DND-41 (cell line): ENCODE measurements around the gene C1orf74.

ENCODE experiments used
- CTCF ChIP-seq: IDR thresholded peaks from 2 replicates; pipeline ENCODE4 v1.5.1; 2012; ENCODE audit warnings: borderline replicate concordance, low read length, moderate library complexity, mild to moderate bottlenecking; ENCODE audit not compliant: poor library complexity, severe bottlenecking; ENCODE audit errors: extremely low read depth
- EZH2 ChIP-seq: IDR thresholded peaks from 3 replicates; pipeline ENCODE4 v1.6.1; 2012; ENCODE audit warnings: borderline replicate concordance, low read depth, mild to moderate bottlenecking, moderate library complexity, low read length, inconsistent platforms; ENCODE audit not compliant: severe bottlenecking

- TF ChIP-seq CTCF (no peak), EZH2 (no peak)
These were observed 51.6 kb downstream of the C1orf74 start for GRCh38 chr1:209732725-209733124.
